ENCODE measurements around the gene IL11.
"Not testable (repeated sequence)": the region's sequence is repeated elsewhere in the genome, so short reads cannot be mapped to it uniquely, and the experiment has no call there.

Gene IL11

GRCh38 chr19:55370305-55370988 lies at the start of gene IL11:
IL11 (minus strand) TSS chr19:55370463; CDS start chr19:55370310, 153 bp downstream.
- no peak for DNase-seq (ENCODE audit: low spot score)

GRCh38 chr19:55419624-55420236 lies 49.5 kb upstream of the IL11 start:
- no peak for DNase-seq (ENCODE audit: low spot score)

DNA sequence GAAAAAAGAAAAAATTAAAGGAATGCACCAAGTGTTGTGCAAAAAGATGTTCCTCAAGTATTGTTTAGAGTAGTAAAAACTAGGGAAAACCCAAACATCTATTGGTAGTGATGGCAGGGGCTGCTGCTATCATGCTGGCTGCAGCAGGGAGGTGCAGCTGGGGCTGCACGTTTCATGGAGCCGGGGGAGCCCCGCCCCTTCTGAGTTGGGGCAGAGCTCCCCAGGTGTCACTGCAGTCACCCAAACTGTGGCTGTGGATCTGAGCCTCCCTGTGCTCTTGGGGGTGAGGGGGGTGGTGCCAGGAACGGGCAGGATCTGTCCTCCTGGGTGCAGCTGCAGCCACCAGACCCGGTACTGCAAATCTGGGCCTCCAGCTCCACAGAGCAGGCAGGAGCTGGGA lies 48.8 kb upstream of the IL11 start:
- DNase-seq (ENCODE audit: low spot score) = no peak

DNA sequence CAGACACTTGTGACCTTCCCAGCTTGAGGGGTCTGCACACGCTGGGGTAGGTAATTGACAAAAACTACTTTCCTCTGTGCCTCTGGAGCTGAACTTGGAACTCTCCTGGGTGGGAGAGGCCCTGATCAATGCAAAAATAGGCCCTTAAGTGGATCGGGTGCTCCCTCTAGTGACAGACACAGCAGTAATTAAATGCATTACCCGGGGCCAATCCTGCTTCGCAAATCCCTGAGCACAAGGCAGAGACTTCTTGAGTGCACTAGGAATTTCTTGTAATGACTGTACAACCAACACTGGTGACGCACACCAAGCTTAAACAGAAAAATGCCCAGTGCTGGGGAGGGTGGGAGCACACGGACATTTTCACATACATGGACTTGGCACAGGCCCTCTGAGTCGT lies 47.9 kb upstream of the IL11 start:
- peak; percentile 75 for DNase-seq (ENCODE audit: low spot score)

- DNase-seq (ENCODE audit: low spot score) = no peak
Measured at GRCh38 chr19:55410168-55410567, 39.9 kb upstream of the IL11 start.

DNA sequence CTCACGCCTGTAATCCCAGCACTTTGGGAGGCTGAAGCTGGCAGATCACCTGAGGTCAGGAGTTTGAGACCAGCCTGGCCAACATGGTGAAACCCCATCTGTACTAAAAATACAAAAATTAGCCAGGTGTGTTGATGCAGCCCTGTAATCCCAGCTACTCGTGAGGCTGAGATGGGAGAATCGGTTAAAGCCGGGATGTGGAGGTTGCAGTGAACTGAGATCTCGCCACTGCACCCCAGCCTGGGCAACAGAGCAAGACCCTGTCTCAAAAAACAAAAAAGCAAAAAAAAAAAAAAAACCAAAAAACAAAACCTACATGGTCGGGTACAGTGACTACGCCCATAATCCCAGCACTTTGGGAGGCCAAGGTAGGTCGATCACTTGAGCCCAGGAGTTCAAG lies 38.9 kb upstream of the IL11 start:
- not testable (repeated sequence) for DNase-seq (ENCODE audit: low spot score)

- DNase-seq (ENCODE audit: low spot score) = no peak
Measured at GRCh38 chr19:55408533-55408872, 38.2 kb upstream of the IL11 start.

DNA sequence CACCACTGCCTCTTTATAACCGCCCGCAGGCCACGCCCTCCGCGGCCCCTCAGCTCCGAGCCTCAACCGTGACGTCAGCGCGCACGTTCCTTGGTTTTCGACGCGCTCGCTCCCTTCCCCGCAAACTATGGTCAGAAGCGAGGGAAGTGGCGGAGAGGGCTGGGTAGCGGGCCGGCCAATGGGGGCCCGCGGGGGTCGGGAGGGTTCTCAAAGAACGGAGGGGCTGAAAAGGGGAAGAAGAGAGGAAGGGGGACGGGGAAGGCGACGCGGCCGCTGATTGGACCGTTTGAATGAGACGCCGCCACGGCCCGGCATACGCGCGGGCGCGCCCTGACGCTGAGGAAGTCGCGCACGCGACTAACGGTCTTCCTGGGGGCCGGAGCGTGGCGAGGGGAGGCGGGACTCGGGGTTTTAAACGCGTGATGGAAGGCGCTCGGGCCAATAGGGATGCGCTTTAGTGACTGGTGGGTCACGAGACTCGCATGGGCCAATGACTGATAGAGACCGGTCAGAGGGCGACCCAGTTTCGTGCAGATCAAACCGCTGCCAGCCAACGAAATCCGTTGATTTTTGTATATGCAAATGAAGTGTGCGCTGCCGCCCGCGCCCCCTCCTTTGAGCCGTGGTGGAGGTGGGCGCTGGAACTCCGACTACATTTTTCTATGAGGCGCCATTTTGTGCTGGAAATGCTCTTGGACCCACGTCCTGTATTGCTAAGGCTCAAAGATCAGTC lies 37.7 kb upstream of the IL11 start:
- peak; percentile 99 for DNase-seq (ENCODE audit: low spot score)

GRCh38 chr19:55407550-55407799 lies 37.2 kb upstream of the IL11 start, which contains the start of gene UBE2S:
UBE2S (minus strand) TSS chr19:55407788; CDS start chr19:55407589, 199 bp downstream.
- not testable (repeated sequence) for DNase-seq (ENCODE audit: low spot score)

DNA sequence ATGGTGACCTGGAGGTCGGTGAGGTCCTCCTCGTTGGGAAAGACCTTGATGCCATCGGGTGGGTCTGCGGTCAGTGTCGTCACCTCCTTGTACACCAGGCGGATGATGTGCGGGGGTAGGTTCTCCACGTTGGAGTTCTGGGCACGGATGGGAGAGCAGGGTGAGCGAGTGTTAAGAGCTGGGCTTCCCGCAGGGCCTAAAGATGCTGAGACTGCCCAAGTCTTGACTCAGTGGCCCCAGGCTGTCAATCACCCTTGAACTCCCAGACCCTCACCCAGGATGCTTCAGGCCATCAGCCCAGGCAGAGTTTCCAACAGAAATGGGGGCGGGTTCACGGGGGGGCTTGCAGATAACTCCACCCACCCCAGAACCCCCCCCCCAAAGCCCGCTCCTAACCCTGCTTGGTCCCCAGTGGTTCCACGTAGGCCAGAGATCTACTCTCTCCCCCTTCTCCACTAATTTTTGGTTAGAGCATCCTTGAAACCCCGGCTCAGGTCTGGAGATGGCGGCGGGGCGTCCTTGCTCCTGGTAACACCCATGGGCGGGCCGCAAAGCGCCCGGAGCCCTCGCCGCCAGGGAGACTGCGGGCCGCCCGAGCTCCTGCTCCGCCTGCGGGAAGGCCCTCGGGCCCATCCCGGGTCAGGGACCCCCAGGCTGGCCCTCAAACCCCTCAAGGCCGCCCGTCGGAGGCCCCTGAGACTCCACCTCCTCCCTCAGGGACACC lies 36.7 kb upstream of the IL11 start:
- peak; percentile 43 for DNase-seq (ENCODE audit: low spot score)

- DNase-seq (ENCODE audit: low spot score) = no peak
Measured at GRCh38 chr19:55406091-55406825, 36.0 kb upstream of the IL11 start.

GRCh38 chr19:55405638-55406037 lies 35.4 kb upstream of the IL11 start:
- DNase-seq (ENCODE audit: low spot score) = no peak

DNA sequence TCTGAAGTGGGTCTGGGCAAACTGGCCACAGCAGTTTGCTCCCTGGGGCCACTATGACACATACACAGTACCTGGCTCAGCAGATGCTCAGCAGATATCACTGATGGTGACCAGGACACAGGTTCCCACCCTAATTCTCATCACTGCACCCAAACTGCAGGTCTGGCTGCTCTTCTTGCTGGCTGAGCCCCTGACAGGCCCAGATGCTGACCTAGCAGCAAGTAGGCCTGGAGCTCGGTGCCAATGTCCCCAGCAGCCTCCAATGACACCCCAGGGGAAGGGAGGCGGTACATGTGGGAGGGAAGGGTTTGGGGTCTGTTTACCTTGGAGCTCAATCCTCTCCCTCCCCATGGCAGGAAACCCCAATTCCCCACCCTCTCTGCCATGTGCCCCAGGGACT lies 32.2 kb upstream of the IL11 start:
- no peak for DNase-seq (ENCODE audit: low spot score)

- not testable (repeated sequence) for DNase-seq (ENCODE audit: low spot score)
Measured at GRCh38 chr19:55401390-55401789, 31.1 kb upstream of the IL11 start.

GRCh38 chr19:55400281-55401087 lies 30.2 kb upstream of the IL11 start:
- DNase-seq (ENCODE audit: low spot score) = peak; percentile 25

GRCh38 chr19:55398200-55398925 lies 28.1 kb upstream of the IL11 start:
- DNase-seq (ENCODE audit: low spot score) = peak; percentile 43

- DNase-seq (ENCODE audit: low spot score) = peak; percentile 27
Measured at GRCh38 chr19:55392820-55393761, 22.8 kb upstream of the IL11 start.

GRCh38 chr19:55391702-55392615 lies 21.7 kb upstream of the IL11 start:
- DNase-seq (ENCODE audit: low spot score) = peak; percentile 46
